DOHH2 (cell line): ENCODE measurements around the gene PEX5L.

Experiments
- H3F3A ChIP-seq: fragments of 200-600 bp; sonication (generic), shearing (Covaris generic); 2 replicates; pipeline ENCODE4 v1.6.0; 2016; ENCODE audit warnings: antibody characterized with exemption, mild to moderate bottlenecking; ENCODE audit not compliant: control insufficient read depth, insufficient read depth
- H3K27ac ChIP-seq: fragments of 200-600 bp; sonication (generic); 2 replicates; pipeline ENCODE4 v1.5.1; 2014; ENCODE audit warnings: low read depth, mild to moderate bottlenecking, low read length, moderate library complexity
- H3K27me3 ChIP-seq: fragments of 200-600 bp; sonication (generic); 2 replicates; pipeline ENCODE4 v1.6.1; 2014; ENCODE audit warnings: mild to moderate bottlenecking, low read length, mixed read lengths; ENCODE audit not compliant: control insufficient read depth
- H3K36me3 ChIP-seq: fragments of 200-600 bp; sonication (generic); 2 replicates; pipeline ENCODE4 v1.6.1; 2014; ENCODE audit warnings: mild to moderate bottlenecking, low read length, moderate library complexity, mixed read lengths; ENCODE audit not compliant: control insufficient read depth
- H3K4me1 ChIP-seq: fragments of 200-600 bp; sonication (generic); 2 replicates; pipeline ENCODE4 v1.6.1; 2014; ENCODE audit warnings: mild to moderate bottlenecking, low read length, mixed read lengths; ENCODE audit not compliant: control insufficient read depth
- H3K4me2 ChIP-seq: fragments of 200-600 bp; sonication (generic); 2 replicates; pipeline ENCODE4 v1.6.0; 2014; ENCODE audit warnings: mild to moderate bottlenecking, low read length, moderate library complexity
- H3K4me3 ChIP-seq: fragments of 200-600 bp; sonication (generic); 2 replicates; pipeline ENCODE4 v1.5.1; 2014; ENCODE audit warnings: mild to moderate bottlenecking, low read length, mixed read lengths
- H3K79me2 ChIP-seq: fragments of 200-600 bp; sonication (generic); 2 replicates; pipeline ENCODE4 v1.6.1; 2014; ENCODE audit warnings: mild to moderate bottlenecking, low read length, mixed read lengths; ENCODE audit not compliant: control insufficient read depth
- H3K9me2 ChIP-seq: fragments of 200-600 bp; sonication (generic); replicated peaks from 2 replicates; pipeline ENCODE4 v1.6.1; 2014; ENCODE audit warnings: mild to moderate bottlenecking, low read length, mixed read lengths; ENCODE audit not compliant: control insufficient read depth
- H3K9me3 ChIP-seq: fragments of 200-600 bp; sonication (generic); 2 replicates; pipeline ENCODE4 v1.6.1; 2014; ENCODE audit warnings: antibody characterized with exemption, low read length, mixed read lengths; ENCODE audit not compliant: control insufficient read depth, insufficient read depth
- H4K20me1 ChIP-seq: fragments of 200-600 bp; sonication (generic); 2 replicates; pipeline ENCODE4 v1.6.0; 2014; ENCODE audit warnings: low read depth, mild to moderate bottlenecking, antibody characterized with exemption, low read length, moderate library complexity; ENCODE audit not compliant: control insufficient read depth, insufficient read depth
- CTCF ChIP-seq: fragments of 200-600 bp; sonication (generic); IDR thresholded peaks from one replicate; pipeline ENCODE4 v1.5.1; 2014; ENCODE audit warnings: antibody characterized with exemption, mild to moderate bottlenecking, low read depth, low read length; ENCODE audit not compliant: poor library complexity, severe bottlenecking
- EZH2phosphoT487 ChIP-seq: fragments of 200-600 bp; sonication (generic); IDR thresholded peaks from 2 replicates; pipeline ENCODE4 v1.6.1; 2017; ENCODE audit warnings: borderline replicate concordance, mild to moderate bottlenecking, antibody characterized with exemption, low read length, moderate library complexity, mixed read lengths

PEX5L gene

GRCh38 chr3:179969525-179969924 is 67.2 kb downstream of the PEX5L start:
- no peak overlapping the region for H3K4me3 ChIP-seq
- no peaks in the 10 kb centered on the region for H3K9me3 ChIP-seq
- no peaks in the 10 kb centered on the region for H3K9me2 ChIP-seq
- TF ChIP-seq EZH2phosphoT487 (no peak), CTCF (no peak)
- H3K36me3 ChIP-seq: no peaks in the 10 kb centered on the region
- peaks cover 59% of the 10 kb centered on the region for H3K27me3 ChIP-seq
- H4K20me1 ChIP-seq: no peaks in the 10 kb centered on the region
- no peaks in the 10 kb centered on the region for H3K79me2 ChIP-seq
- H3K4me1 ChIP-seq: no peaks in the 10 kb centered on the region
- no peak overlapping the region for H3K27ac ChIP-seq
- no peak overlapping the region for H3K4me2 ChIP-seq
- no peaks in the 10 kb centered on the region for H3F3A ChIP-seq

- H3K4me1 ChIP-seq: no peaks in the 10 kb centered on the region
- no peaks in the 10 kb centered on the region for H3K79me2 ChIP-seq
- TF ChIP-seq CTCF (no peak), EZH2phosphoT487 (no peak)
- H4K20me1 ChIP-seq: no peaks in the 10 kb centered on the region
- H3F3A ChIP-seq: no peaks in the 10 kb centered on the region
- H3K4me2 ChIP-seq: no peak overlapping the region
- peaks cover 66% of the 10 kb centered on the region for H3K27me3 ChIP-seq
- no peaks in the 10 kb centered on the region for H3K36me3 ChIP-seq
- no peaks in the 10 kb centered on the region for H3K9me2 ChIP-seq
- no peak overlapping the region for H3K27ac ChIP-seq
- H3K9me3 ChIP-seq: no peaks in the 10 kb centered on the region
- H3K4me3 ChIP-seq: no peak overlapping the region
Observed at GRCh38 chr3:179967622-179968021, 69.1 kb downstream of the PEX5L start.

- H3K27ac ChIP-seq: no peak overlapping the region
Observed at GRCh38 chr3:179964890-179965289, 71.8 kb downstream of the PEX5L start.

More at GRCh38 chr3:179964890-179965289, 71.8 kb downstream of the PEX5L start:
- Histone ChIP-seq H3K4me2 (no peak overlapping the region), H3K27me3 (peaks cover 80% of the 10 kb centered on the region), H3K9me2 (no peaks in the 10 kb centered on the region), H4K20me1 (no peaks in the 10 kb centered on the region), H3K79me2 (no peaks in the 10 kb centered on the region), H3F3A (0 out of 2 replicates have a peak, but pooled peaks cover 3% of the 10 kb centered on the region), H3K36me3 (no peaks in the 10 kb centered on the region), H3K4me1 (peaks cover 18% of the 10 kb centered on the region), H3K9me3 (no peaks in the 10 kb centered on the region), H3K4me3 (no peak overlapping the region)
- TF ChIP-seq CTCF: no peak
- no peak for TF ChIP-seq EZH2phosphoT487
